Tibial nerve (tissue), 3 donors: ENCODE results near the gene ST6GALNAC1.

Source experiments
- POLR2A ChIP-seq, 2 donors: fragments of 450-650 bp; IDR thresholded peaks; one replicate each; pipeline ENCODE4 v1.6.1; 2017; ENCODE audit warnings: antibody characterized with exemption in 2 of 2, mild to moderate bottlenecking in 2 of 2, moderate library complexity in 2 of 2
- TF ChIP-seq, protein P1 (sequence below), 5 experiments: fragments of 200-600 bp in 3 of 5; fragments of 450-650 bp in 2 of 5; sonication (generic) in 3 of 5; IDR thresholded peaks; one replicate each; pipeline ENCODE4 v1.5.1; 2016 to 2019; ENCODE audit warnings: antibody characterized with exemption in 5 of 5, mild to moderate bottlenecking in 3 of 5, moderate library complexity in 2 of 5

DNA sequence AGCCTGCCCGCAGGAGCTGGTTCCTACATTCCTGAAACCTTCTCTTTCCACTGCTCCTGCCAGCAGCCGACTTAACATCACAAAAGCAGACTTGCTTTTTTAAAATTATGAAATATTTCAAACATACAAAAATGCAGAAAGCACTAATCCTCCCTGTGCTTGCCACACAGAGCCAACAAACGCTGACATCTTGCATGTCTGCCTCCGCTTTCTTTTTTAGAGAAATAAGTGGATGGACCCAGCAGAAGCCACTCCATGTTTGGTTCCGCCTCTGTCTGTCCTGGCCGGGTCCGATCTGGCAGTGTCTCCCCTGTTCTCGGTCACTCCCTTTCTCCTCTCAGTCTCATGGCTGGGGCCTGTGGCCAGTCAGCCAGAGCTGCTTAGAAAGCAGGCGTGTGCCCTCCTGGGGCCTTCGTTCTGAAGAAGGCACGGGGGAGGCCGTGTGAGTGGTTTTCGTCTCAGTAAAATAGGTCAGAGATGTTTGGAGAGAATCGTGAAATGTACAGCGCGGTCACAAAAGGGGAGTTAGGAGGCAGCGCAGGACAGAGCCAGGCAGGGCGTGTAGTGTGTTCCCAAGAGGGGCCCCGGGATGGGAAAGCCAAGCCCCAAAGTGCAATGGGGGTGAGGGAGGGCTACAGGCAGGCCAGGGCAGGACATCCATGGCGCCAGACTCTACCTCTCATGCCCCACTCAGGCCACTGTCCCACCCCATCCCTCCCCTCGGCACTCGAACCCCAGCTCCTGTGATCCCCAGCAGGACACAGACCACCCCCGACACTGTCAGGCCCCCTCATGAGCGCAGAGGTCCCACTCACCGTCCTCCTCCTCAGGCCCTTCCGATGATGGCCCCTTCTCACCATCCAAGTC, 44.0 kb upstream of the ST6GALNAC1 start:
- TF ChIP-seq, protein P1, sequence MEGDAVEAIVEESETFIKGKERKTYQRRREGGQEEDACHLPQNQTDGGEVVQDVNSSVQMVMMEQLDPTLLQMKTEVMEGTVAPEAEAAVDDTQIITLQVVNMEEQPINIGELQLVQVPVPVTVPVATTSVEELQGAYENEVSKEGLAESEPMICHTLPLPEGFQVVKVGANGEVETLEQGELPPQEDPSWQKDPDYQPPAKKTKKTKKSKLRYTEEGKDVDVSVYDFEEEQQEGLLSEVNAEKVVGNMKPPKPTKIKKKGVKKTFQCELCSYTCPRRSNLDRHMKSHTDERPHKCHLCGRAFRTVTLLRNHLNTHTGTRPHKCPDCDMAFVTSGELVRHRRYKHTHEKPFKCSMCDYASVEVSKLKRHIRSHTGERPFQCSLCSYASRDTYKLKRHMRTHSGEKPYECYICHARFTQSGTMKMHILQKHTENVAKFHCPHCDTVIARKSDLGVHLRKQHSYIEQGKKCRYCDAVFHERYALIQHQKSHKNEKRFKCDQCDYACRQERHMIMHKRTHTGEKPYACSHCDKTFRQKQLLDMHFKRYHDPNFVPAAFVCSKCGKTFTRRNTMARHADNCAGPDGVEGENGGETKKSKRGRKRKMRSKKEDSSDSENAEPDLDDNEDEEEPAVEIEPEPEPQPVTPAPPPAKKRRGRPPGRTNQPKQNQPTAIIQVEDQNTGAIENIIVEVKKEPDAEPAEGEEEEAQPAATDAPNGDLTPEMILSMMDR (IDR thresholded peaks at IDR 0.05), result no peak
- no peak for TF ChIP-seq POLR2A (IDR thresholded peaks at IDR 0.05)
